GM19023 (cell line): ENCODE results near the gene UBE2G1.
"Not testable (repeated sequence)": the region's sequence is repeated elsewhere in the genome, so short reads cannot be mapped to it uniquely, and the experiment has no call there.

Source experiments
- ATAC-seq: cut with Tn5 transposase; IDR thresholded peaks from one replicate; pipeline ENCODE4 v1.9.1; 2021; ENCODE audit warnings: mild to moderate bottlenecking, moderate library complexity; ENCODE audit not compliant: unreplicated experiment

UBE2G1 gene

GRCh38 chr17:4255271-4255670, 111.2 kb downstream of the UBE2G1 start:
- not testable (repeated sequence) for ATAC-seq

GRCh38 chr17:4250887-4251286, 115.6 kb downstream of the UBE2G1 start:
- no peak for ATAC-seq

- ATAC-seq: no peak
These were observed 116.9 kb downstream of the UBE2G1 start for GRCh38 chr17:4249452-4250029.

- ATAC-seq: no peak
These were observed 117.8 kb downstream of the UBE2G1 start for GRCh38 chr17:4248504-4249277.

- ATAC-seq: no peak
These were observed 118.5 kb downstream of the UBE2G1 start for GRCh38 chr17:4247971-4248388.

- ATAC-seq: no peak
These were observed 119.0 kb downstream of the UBE2G1 start for GRCh38 chr17:4247361-4247970.

GRCh38 chr17:4246674-4247073, 119.8 kb downstream of the UBE2G1 start:
- no peak for ATAC-seq

GRCh38 chr17:4241535-4241934, 124.9 kb downstream of the UBE2G1 start:
- ATAC-seq: no peak

GRCh38 chr17:4236456-4236855, 130.0 kb downstream of the UBE2G1 start:
- no peak for ATAC-seq

GRCh38 chr17:4235372-4236279, 130.8 kb downstream of the UBE2G1 start:
- no peak for ATAC-seq

- ATAC-seq: no peak
These were observed 132.1 kb downstream of the UBE2G1 start for GRCh38 chr17:4234401-4234800.

GRCh38 chr17:4233668-4234258, 132.7 kb downstream of the UBE2G1 start:
- ATAC-seq: no peak

- no peak for ATAC-seq
These were observed 134.2 kb downstream of the UBE2G1 start for GRCh38 chr17:4232168-4232813.

- ATAC-seq: no peak
These were observed 136.6 kb downstream of the UBE2G1 start for GRCh38 chr17:4229627-4230541.

GRCh38 chr17:4221899-4222659, 144.4 kb downstream of the UBE2G1 start:
- no peak for ATAC-seq

GRCh38 chr17:4221163-4221562, 145.3 kb downstream of the UBE2G1 start:
- ATAC-seq: no peak

GRCh38 chr17:4220655-4221054, 145.8 kb downstream of the UBE2G1 start:
- no peak for ATAC-seq
